GM13977 (cell line): ENCODE data around the gene FAM3C.

Source experiments
- DNase-seq: peaks from one replicate; pipeline ENCODE4 v3.0.0; 2012; ENCODE audit warnings: low spot score
- in situ Hi-C: fragments of 300-500 bp; cut with MboI; formaldehyde crosslinking; loops from one replicate; pipeline ENCODE4 v1.12.0; 2022; ENCODE audit warnings: low sequenced_read_pairs, low pct_unique_long_range_greater_than_20kb, mixed read lengths, inconsistent platforms; ENCODE audit not compliant: unreplicated experiment
- TF ChIP-seq, protein P1 (sequence below): IDR thresholded peaks from 2 replicates; pipeline ENCODE4 v1.5.1; 2012; ENCODE audit warnings: mild to moderate bottlenecking, control low read depth; ENCODE audit not compliant: insufficient read depth; ENCODE audit errors: extremely low read depth, missing control alignments

FAM3C gene

DNA sequence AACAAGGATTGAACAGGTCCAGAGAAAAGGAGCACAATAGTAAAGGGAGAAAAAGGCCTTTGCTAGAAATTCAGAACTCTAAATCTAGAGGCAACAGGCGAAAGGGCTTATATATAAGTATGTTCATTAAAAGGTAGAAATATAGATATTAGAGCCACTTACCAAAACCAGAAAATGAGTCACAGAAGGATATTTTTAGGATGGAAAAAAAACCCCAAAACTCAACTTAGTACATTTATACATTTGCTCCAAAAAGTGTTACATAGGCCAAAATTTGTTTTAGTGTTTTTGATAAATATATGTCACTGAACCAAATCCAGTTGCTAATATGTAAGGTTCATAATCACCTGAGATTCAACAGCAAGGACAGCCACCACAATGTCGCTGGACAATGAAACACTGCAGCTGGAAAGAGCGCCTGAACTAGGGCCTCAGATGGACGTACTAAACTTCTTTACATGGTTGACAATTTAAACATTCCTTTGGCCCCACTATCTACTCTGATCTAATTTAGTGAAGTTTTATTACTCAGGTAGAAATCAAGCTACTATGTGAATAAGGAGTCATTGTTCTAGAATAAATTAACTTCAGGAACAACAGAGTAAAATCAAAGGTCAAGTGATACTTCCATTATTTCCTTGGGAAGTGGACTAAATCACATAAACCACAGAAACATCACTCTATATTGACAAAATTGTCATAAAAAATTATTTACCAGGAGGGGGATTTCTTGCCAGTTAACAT is 10.9 kb downstream of the FAM3C start:
- in situ Hi-C loops: no loop called here
- TF ChIP-seq, protein P1, sequence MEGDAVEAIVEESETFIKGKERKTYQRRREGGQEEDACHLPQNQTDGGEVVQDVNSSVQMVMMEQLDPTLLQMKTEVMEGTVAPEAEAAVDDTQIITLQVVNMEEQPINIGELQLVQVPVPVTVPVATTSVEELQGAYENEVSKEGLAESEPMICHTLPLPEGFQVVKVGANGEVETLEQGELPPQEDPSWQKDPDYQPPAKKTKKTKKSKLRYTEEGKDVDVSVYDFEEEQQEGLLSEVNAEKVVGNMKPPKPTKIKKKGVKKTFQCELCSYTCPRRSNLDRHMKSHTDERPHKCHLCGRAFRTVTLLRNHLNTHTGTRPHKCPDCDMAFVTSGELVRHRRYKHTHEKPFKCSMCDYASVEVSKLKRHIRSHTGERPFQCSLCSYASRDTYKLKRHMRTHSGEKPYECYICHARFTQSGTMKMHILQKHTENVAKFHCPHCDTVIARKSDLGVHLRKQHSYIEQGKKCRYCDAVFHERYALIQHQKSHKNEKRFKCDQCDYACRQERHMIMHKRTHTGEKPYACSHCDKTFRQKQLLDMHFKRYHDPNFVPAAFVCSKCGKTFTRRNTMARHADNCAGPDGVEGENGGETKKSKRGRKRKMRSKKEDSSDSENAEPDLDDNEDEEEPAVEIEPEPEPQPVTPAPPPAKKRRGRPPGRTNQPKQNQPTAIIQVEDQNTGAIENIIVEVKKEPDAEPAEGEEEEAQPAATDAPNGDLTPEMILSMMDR: no peak

DNA sequence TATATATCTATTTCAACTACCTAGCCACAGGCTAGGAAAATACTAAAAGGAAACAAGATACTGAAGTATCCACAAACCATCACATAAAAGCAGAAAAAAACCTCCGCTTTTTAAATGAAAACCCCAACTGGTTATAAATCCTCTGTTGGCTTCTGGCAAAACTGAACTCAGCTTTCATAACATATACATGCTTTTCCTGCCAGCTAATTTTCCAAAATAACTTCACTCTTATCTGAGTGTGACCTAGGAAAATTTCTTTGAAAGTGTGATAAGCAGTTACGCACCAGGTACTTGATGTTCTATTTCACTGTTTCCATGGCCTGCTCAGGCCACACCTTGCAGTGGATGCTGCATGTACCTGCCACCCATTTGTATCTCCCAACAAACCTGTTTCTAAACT is 11.8 kb downstream of the FAM3C start:
- in situ Hi-C loops: no loop called here
- DNase-seq: no peak
- TF ChIP-seq, protein P1: no peak

More for the DNA sequence above, 10.9 kb downstream of the FAM3C start:
- no peak for DNase-seq

DNA sequence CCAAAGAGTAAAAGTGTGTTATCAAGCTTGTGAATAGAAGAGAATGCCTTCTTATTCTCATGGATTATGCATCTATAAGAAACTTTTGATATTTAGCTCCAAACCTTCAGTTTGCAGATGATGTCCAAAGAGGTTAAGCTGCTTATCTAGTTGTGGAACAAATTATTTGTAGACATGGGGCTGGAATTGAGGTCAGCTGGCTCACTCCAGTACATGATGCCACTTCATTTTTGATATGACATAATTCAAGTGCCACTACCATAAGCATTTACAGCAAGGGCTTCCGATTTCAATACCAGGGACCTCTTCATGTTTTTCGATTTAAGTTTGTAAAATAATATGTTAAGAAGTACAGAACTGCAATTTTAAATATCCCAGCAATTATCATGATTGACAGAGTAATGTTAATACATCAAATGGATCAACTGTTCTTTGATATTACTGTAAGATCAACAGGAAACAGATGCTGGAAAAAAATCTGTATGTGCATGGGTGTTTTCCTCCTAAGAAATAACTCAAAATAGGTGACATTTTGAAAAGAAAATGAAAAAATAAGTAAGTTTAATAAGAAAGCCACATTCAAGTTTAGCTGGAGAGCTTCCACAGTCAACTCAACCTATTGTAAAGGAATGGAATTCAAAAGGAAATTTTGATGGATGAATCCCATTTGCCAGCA is 12.7 kb downstream of the FAM3C start:
- no peak for DNase-seq
- TF ChIP-seq, protein P1: no peak
- in situ Hi-C loops: no loop called here

DNA sequence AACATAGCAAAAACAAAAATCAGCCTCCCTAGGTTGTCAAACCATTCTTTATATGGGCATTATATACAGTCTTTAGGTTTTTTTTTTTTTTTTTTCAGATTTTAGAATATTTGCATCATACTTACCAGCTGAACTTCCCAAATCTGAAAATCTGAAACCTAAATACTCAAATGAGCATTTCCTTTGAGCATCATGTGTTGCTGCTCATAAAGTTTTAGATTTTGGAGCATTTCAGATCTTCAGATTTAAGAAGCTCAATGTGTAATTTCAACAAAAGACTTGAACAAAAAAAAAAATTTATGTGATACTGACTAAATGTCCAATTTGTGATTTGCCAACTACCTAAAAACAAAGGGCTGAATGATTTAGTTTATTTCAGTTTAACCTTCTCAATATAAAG is 13.6 kb downstream of the FAM3C start:
- TF ChIP-seq, protein P1: no peak
- no peak for DNase-seq
- in situ Hi-C loops: no loop called here

DNA sequence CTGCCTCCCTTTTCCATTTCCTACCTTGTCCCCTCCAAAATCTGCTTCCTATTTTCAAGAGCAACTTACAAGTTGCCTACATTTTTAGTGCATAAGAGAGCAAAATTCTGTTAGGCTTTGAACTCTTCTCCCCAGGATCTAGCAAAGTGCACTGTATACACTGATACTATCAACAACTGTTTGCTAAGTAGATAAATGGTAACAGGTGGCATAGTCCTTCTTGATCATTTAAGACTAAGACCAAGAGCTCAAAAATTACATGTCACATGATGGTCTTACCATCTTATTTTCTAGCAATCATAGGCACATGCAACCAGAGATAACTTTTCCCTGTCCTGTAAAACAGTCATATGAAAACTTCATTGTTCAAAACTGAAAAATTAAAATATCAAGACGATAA is 16.2 kb downstream of the FAM3C start:
- TF ChIP-seq, protein P1: no peak
- no peak for DNase-seq
- in situ Hi-C loops: loop anchor here (10.0 kb wide), 1 partner anchor 165 kb away; no protein-coding TSS in a partner anchor

DNA sequence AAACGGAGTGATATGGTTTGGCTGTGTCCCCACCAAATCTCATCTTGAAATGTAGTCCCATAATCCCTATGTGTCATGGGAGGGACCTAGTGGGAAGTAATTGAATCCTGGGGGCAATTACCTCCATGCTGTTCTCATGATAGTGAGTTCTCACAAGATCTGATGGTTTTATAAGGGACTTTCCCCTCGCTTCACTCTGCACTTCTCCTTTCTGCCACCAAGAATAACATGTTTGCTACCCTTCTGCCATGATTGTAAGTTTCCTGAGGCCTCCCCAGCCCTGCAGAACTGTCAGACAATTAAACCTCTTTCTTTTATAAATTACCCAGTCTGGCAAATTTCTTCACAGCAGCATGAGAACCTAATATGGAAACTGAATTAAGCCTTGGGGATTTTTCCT is 19.1 kb downstream of the FAM3C start:
- TF ChIP-seq, protein P1: no peak
- DNase-seq: no peak
- in situ Hi-C loops: loop anchor here (10.0 kb wide), 1 partner anchor 168 kb away; no protein-coding TSS in a partner anchor
